Measurements from ENCODE around the gene GRIK2.
"Not testable (repeated sequence)": the region's sequence is repeated elsewhere in the genome, so short reads cannot be mapped to it uniquely, and the experiment has no call there.

The GRIK2 gene

DNA sequence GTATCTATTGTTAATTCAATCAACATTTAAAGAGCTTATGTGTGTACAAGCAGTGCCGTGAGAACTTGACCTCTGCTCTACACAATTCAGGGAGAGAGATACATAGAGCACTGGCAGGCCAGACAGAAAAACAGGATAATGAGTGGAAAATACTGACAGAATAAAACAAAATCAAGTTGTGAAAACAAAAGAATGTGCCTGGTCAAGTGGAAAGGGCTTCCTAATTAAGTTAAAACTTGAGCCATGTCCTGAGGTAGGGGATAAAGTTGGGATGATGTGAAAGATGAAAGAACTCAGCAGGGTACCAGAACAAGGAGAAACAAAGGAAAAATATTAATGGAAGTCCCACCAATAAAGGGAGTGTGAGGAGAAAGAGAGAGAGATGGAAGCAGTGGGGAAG lies 672.8 kb downstream of the GRIK2 start:
- no peak for DNase-seq

DNA sequence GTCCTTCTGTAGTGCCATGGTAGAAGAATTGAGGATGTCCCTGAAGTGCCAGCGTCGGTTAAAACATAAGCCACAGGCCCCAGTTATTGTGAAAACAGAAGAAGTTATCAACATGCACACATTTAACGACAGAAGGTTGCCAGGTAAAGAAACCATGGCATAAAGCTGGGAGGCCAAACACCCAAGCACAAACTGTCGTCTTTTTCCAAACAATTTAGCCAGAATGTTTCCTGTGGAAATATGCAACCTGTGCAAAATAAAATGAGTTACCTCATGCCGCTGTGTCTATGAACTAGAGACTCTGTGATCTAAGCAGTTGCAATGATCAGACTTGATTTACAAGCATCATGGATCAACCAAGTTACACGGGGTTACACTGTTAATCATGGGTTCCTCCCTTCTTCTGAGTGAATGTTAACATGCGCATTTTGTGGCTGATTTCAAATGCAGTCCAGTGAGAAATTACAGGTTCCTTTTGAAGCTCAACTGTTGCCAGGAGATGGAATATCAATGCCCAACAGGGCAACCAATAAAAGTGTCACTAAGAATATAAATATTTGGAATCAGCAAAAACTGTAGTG lies 674.9 kb downstream of the GRIK2 start:
- no peak for DNase-seq

DNA sequence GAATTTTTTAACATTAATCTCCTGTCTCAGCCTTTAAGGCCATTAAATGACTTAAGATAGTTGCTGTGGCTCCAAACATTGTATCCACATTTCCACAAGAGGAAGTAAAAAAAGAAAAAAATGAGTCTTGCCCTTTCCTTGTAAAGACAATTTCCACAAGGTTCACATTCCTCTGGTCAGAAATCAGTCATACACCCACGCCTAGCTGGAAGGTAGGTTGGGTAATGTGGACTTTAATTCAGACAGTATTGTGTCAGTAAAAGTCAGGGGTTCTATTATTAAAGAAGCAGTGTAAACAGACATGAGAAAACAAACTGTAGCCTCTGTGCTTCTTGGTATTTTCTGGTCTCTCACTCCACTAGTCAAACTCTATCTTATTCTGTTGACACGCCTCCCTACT lies 682.0 kb downstream of the GRIK2 start:
- DNase-seq = no peak

DNA sequence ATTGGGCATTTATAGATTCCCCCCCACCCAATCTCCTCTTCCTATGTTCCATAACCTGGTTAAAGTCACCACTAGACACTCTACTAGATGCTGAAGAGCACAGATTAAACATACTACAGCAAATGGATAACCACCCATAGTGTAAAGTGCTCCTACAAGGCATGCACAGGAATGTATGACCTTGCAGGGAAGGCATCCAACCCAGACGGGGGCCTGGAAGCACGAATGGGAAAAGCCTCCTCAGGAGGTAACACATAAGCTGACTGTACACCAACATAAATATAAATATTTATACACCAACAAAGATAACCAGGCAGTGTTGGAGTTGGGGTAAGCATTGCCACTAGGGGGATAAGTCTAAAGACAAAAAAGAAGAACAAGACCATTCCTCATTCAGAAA lies 691.7 kb downstream of the GRIK2 start:
- no peak for DNase-seq

DNA sequence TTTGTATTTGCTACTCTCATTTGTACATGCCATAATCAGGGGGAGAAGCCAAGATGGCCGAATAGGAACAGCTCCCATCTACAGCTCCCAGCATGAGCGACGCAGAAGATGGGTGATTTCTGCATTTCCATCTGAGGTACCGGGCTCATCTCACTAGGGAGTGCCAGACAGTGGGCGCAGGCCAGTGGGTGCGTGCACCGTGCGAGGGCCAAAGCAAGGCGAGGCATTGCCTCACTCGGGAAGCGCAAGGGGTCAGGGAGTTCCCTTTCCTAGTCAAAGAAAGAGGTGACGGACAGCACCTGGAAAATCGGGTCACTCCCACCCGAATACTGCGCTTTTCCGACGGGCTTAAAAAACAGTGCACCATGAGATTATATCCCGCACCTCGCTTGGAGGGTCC lies 694.7 kb downstream of the GRIK2 start:
- DNase-seq = not testable (repeated sequence)

DNA sequence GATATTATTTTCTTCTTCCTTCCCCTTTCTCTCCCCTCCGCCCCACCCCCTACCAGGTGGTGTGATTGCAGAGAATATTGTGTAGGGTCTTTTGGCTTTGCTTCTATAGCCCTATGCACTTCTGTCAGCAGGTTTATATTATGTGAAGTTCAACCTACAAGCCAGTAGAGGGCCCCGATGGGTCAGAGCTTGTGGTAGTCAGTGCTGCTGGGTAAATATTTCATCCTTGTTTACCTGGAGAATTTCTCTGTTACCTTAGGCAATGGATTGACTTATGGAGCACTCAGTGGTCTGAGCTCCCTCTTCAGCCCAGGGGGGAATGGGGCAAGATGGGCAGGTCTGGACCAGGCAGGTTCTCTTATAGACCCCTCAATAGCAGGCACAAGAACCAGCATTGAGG lies 720.9 kb downstream of the GRIK2 start:
- DNase-seq = no peak

DNA sequence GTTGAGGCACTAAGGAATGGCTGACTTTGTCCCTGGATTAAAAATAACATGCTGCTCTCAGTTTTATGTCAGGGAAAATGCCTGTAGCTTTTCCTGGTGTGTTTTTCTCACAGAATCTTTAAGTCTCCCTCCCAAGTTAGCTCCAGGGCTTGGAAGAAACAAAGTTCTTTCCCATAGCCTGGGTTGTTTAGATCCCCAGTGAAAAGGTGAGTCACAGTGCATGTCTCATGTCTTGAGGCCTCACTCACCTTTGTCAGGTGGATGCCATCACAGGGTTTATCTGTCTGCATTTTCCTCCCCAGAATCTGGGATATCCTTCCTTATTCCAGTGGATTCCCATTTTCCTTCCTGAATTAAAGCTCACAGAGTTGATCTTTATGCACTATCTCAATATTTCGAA lies 722.4 kb downstream of the GRIK2 start:
- no peak for DNase-seq

DNA sequence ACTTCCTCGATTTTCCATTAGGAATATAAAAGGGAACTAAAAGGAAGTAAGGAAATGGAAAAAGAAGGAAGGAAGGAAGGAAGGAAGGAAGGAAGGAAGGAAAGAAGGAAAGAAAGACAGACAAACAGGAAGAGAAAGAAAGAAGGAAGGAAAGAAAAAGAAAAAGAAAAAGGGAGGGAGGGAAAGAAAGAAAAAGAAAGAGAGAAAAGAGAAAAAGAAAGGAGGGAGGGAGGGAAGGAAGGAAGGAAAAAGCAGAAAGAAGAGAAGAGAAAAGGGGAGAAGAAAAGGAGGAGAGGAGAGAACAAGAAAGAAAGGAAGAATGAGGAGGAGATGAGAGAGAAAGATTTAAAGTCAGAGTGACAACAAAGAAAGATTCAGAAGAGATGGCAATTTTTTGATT lies 724.5 kb downstream of the GRIK2 start:
- DNase-seq = no peak
